ENCODE results near the gene GJB3. TPM values are rescaled to one million over a fixed set of nuclear protein-coding genes. Genes with fewer than 3 reads are reported as not detected.

Gene GJB3
- total RNA-seq, 1 experiment from 2014 or later: 74.8 TPM

DNA sequence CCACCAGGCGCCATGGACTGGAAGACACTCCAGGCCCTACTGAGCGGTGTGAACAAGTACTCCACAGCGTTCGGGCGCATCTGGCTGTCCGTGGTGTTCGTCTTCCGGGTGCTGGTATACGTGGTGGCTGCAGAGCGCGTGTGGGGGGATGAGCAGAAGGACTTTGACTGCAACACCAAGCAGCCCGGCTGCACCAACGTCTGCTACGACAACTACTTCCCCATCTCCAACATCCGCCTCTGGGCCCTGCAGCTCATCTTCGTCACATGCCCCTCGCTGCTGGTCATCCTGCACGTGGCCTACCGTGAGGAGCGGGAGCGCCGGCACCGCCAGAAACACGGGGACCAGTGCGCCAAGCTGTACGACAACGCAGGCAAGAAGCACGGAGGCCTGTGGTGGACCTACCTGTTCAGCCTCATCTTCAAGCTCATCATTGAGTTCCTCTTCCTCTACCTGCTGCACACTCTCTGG lies 3.8 kb downstream of the GJB3 start:
- Mint-ChIP-seq H3K27me3 (ENCODE audit: insufficient read depth, unreplicated experiment) (no peaks in the 10 kb centered on the region), H3K9me3 (ENCODE audit: unreplicated experiment) (no peaks in the 10 kb centered on the region), H3K36me3 (ENCODE audit: insufficient read depth, unreplicated experiment) (peaks cover 42% of the 10 kb centered on the region), H3K27ac (ENCODE audit: low read depth, unreplicated experiment) (no peak overlapping the region), H3K4me3 (ENCODE audit: unreplicated experiment) (no peak overlapping the region), H3K4me1 (ENCODE audit: insufficient read depth, unreplicated experiment) (peaks cover 41% of the 10 kb centered on the region)
- DNase-seq (ENCODE audit: unreplicated experiment): no peak
- no TSS peak for BruUV-seq (replicated peaks)
- TF ChIP-seq, protein P1, sequence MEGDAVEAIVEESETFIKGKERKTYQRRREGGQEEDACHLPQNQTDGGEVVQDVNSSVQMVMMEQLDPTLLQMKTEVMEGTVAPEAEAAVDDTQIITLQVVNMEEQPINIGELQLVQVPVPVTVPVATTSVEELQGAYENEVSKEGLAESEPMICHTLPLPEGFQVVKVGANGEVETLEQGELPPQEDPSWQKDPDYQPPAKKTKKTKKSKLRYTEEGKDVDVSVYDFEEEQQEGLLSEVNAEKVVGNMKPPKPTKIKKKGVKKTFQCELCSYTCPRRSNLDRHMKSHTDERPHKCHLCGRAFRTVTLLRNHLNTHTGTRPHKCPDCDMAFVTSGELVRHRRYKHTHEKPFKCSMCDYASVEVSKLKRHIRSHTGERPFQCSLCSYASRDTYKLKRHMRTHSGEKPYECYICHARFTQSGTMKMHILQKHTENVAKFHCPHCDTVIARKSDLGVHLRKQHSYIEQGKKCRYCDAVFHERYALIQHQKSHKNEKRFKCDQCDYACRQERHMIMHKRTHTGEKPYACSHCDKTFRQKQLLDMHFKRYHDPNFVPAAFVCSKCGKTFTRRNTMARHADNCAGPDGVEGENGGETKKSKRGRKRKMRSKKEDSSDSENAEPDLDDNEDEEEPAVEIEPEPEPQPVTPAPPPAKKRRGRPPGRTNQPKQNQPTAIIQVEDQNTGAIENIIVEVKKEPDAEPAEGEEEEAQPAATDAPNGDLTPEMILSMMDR (IDR thresholded peaks at IDR 0.05; ENCODE audit: unreplicated experiment): no peak
- intact Hi-C loops (cut with micrococcal nuclease): no loop called here
- ChIA-PET POLR2A (no interaction called here), CTCF (interaction anchor here (0.5 to 2.4 kb wide), 8 partner anchors 30 to 671 kb away, joined by 3 to 15 read pairs (median 4); partner anchors contain the start of gene GJB5)

DNA sequence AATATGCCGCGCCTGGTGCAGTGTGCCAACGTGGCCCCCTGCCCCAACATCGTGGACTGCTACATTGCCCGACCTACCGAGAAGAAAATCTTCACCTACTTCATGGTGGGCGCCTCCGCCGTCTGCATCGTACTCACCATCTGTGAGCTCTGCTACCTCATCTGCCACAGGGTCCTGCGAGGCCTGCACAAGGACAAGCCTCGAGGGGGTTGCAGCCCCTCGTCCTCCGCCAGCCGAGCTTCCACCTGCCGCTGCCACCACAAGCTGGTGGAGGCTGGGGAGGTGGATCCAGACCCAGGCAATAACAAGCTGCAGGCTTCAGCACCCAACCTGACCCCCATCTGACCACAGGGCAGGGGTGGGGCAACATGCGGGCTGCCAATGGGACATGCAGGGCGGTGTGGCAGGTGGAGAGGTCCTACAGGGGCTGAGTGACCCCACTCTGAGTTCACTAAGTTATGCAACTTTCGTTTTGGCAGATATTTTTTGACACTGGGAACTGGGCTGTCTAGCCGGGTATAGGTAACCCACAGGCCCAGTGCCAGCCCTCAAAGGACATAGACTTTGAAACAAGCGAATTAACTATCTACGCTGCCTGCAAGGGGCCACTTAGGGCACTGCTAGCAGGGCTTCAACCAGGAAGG lies 4.3 kb downstream of the GJB3 start:
- Mint-ChIP-seq H3K4me1 (ENCODE audit: insufficient read depth, unreplicated experiment) (peaks cover 35% of the 10 kb centered on the region), H3K4me3 (ENCODE audit: unreplicated experiment) (no peak overlapping the region), H3K27me3 (ENCODE audit: insufficient read depth, unreplicated experiment) (no peaks in the 10 kb centered on the region), H3K36me3 (ENCODE audit: insufficient read depth, unreplicated experiment) (peaks cover 42% of the 10 kb centered on the region), H3K9me3 (ENCODE audit: unreplicated experiment) (no peaks in the 10 kb centered on the region), H3K27ac (ENCODE audit: low read depth, unreplicated experiment) (no peak overlapping the region)
- ChIA-PET POLR2A (interaction anchor here (1.4 kb wide), 1 partner anchor 74 kb away, joined by 10 read pairs; the partner anchor contains the start of gene SMIM12), CTCF (interaction anchor here (0.7 to 2.4 kb wide), 12 partner anchors 9 to 670 kb away, joined by 3 to 15 read pairs (median 4); partner anchors contain the start of gene GJB5)
- no peak for DNase-seq (ENCODE audit: unreplicated experiment)
- no TSS peak for BruUV-seq (replicated peaks)
- intact Hi-C loops (cut with micrococcal nuclease): no loop called here
- TF ChIP-seq, protein P1 (IDR thresholded peaks at IDR 0.05; ENCODE audit: unreplicated experiment): no peak

DNA sequence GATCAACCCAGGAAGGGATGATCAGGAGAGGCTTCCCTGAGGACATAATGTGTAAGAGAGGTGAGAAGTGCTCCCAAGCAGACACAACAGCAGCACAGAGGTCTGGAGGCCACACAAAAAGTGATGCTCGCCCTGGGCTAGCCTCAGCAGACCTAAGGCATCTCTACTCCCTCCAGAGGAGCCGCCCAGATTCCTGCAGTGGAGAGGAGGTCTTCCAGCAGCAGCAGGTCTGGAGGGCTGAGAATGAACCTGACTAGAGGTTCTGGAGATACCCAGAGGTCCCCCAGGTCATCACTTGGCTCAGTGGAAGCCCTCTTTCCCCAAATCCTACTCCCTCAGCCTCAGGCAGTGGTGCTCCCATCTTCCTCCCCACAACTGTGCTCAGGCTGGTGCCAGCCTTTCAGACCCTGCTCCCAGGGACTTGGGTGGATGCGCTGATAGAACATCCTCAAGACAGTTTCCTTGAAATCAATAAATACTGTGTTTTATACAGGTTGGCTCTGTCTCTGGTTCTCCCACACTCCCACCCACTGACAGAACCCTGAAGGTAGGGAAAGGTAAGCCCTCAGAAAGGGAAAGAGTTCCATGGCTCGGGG lies 5.0 kb downstream of the GJB3 start:
- TSS peak; percentile 7 for BruUV-seq (replicated peaks)
- H3K27me3 Mint-ChIP-seq (ENCODE audit: insufficient read depth, unreplicated experiment): no peaks in the 10 kb centered on the region
- ChIA-PET CTCF (interaction anchor here (0.5 to 2.4 kb wide), 24 partner anchors 10 to 1213 kb away, joined by 3 to 15 read pairs (median 4); partner anchors contain the start of gene GJB5), POLR2A (interaction anchor here (0.6 to 1.4 kb wide), 4 partner anchors 16 to 80 kb away, joined by 3 to 10 read pairs (median 6); partner anchors contain the start of gene SMIM12)
- intact Hi-C loops (cut with micrococcal nuclease): loop anchor here (1.0 kb wide), 2 partner anchors 66 to 80 kb away; no protein-coding TSS in a partner anchor
- no peaks in the 10 kb centered on the region for H3K9me3 Mint-ChIP-seq (ENCODE audit: unreplicated experiment)
- no peak for DNase-seq (ENCODE audit: unreplicated experiment)
- H3K36me3 Mint-ChIP-seq (ENCODE audit: insufficient read depth, unreplicated experiment): peaks cover 42% of the 10 kb centered on the region
- H3K4me3 Mint-ChIP-seq (ENCODE audit: unreplicated experiment): no peak overlapping the region
- H3K4me1 Mint-ChIP-seq (ENCODE audit: insufficient read depth, unreplicated experiment): peaks cover 32% of the 10 kb centered on the region
- TF ChIP-seq, protein P1 (IDR thresholded peaks at IDR 0.05; ENCODE audit: unreplicated experiment): no peak
- H3K27ac Mint-ChIP-seq (ENCODE audit: low read depth, unreplicated experiment): no peak overlapping the region

Measured in MCF 10A (cell line).